ENCODE results near the gene P3H3. TPM values are rescaled to one million over a fixed set of nuclear protein-coding genes. Genes with fewer than 3 reads are reported as not detected.
"Not testable (repeated sequence)": the region's sequence is repeated elsewhere in the genome, so short reads cannot be mapped to it uniquely, and the experiment has no call there.

Gene P3H3
- total and polyA plus RNA-seq, 10 donors: 4.2 to 11.7 (median 6.2) TPM

DNA sequence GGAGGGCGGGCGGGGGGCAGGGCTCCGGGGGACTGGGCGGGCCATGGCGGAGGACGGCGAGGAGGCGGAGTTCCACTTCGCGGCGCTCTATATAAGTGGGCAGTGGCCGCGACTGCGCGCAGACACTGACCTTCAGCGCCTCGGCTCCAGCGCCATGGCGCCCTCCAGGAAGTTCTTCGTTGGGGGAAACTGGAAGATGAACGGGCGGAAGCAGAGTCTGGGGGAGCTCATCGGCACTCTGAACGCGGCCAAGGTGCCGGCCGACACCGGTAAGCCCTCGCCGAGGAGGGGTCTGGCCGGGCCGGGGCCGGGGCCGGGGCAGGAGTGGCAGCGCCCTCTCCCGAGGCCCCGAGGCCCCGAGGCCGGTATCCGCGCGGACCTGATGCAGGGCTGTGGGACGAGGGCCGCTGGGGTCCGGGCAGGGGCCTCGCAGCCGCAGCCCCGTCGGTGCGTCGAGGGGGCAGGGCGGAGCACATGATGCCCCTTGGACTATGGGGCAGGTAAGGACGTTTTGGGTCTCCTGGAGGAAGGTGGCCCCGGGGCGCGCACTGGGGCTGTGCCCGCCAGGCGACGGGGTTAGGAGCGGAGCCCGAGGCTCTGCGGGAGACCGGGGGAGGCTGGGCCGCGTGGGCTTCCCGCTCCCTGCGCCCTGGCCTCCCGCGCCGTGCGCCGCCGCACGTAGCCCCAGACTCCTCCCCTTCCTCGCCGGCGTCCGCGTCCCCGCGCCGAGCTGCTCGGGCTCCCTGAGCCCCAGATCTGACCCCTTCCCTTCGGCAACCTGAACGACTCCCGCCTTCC, 39.4 kb downstream of the P3H3 start, which contains the start of gene TPI1:
TPI1 (plus strand) TSS at position 119 of the 798 bp plus-strand sequence; CDS start at position 155, 36 bp downstream.
- Histone ChIP-seq H3K27ac (peak within 1 kb of the TSS; percentile 89 to 99 (median 98)), H3K9me3 (no peaks in the 10 kb centered on the region), H3K4me1 (peaks cover 31 to 61% (median 53%) of the 10 kb centered on the region in 6 donors), H3K27me3 (replicated peaks in 1 of 7) (no peaks in the 10 kb centered on the region), H3K4me3 (peak within 1 kb of the TSS; percentile 89 to 100 (median 99)), H3K36me3 (peaks cover 0 to 66% (median 51%) of the 10 kb centered on the region in 6 donors)
- intact Hi-C loops (cut with DNase I; ENCODE audit: low total_unique reads): loop anchor here (10.0 kb wide), 1 partner anchor 97 kb away; no protein-coding TSS in a partner anchor
- TF ChIP-seq POLR2AphosphoS5 (IDR thresholded peaks at IDR 0.05): peak; percentile 99 to 100 (median 99)
- peak; percentile 87 to 97 (median 94) for TF ChIP-seq POLR2A (IDR thresholded peaks at IDR 0.05)
- TF ChIP-seq, protein P1, sequence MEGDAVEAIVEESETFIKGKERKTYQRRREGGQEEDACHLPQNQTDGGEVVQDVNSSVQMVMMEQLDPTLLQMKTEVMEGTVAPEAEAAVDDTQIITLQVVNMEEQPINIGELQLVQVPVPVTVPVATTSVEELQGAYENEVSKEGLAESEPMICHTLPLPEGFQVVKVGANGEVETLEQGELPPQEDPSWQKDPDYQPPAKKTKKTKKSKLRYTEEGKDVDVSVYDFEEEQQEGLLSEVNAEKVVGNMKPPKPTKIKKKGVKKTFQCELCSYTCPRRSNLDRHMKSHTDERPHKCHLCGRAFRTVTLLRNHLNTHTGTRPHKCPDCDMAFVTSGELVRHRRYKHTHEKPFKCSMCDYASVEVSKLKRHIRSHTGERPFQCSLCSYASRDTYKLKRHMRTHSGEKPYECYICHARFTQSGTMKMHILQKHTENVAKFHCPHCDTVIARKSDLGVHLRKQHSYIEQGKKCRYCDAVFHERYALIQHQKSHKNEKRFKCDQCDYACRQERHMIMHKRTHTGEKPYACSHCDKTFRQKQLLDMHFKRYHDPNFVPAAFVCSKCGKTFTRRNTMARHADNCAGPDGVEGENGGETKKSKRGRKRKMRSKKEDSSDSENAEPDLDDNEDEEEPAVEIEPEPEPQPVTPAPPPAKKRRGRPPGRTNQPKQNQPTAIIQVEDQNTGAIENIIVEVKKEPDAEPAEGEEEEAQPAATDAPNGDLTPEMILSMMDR (IDR thresholded peaks at IDR 0.05 in 8 of 11, conservative IDR thresholded peaks at IDR 0.05 in 3 of 11): peak in 1 of 11 experiments; percentile 2
- DNase-seq: peak; percentile 92
- 0 to 1% (median 1%) methylated on average over 45 to 86 of the region's 86 CpGs for WGBS, 5 donors

GRCh38 chr12:6868211-6869048, 40.2 kb downstream of the P3H3 start:
- peak overlapping the region; percentile 89 to 100 (median 99) for H3K4me3 ChIP-seq
- intact Hi-C loops (cut with DNase I; ENCODE audit: low total_unique reads): loop anchor here (10.0 kb wide), 1 partner anchor 96 kb away; no protein-coding TSS in a partner anchor
- TF ChIP-seq POLR2A (IDR thresholded peaks at IDR 0.05) (no peak), POLR2AphosphoS5 (IDR thresholded peaks at IDR 0.05) (no peak)
- TF ChIP-seq, protein P1 (IDR thresholded peaks at IDR 0.05 in 8 of 11, conservative IDR thresholded peaks at IDR 0.05 in 3 of 11): no peak
- peaks cover 31 to 68% (median 55%) of the 10 kb centered on the region in 6 donors for H3K4me1 ChIP-seq
- DNase-seq: no peak
- peaks cover 0 to 58% (median 44%) of the 10 kb centered on the region in 6 donors for H3K36me3 ChIP-seq
- H3K27ac ChIP-seq: peak overlapping the region; percentile 89 to 99 (median 98)
- H3K9me3 ChIP-seq: no peaks in the 10 kb centered on the region
- no peaks in the 10 kb centered on the region for H3K27me3 ChIP-seq (replicated peaks in 1 of 7)
- 6 to 15% (median 14%) methylated on average over 21 to 22 of the region's 22 CpGs for WGBS, 5 donors

DNA sequence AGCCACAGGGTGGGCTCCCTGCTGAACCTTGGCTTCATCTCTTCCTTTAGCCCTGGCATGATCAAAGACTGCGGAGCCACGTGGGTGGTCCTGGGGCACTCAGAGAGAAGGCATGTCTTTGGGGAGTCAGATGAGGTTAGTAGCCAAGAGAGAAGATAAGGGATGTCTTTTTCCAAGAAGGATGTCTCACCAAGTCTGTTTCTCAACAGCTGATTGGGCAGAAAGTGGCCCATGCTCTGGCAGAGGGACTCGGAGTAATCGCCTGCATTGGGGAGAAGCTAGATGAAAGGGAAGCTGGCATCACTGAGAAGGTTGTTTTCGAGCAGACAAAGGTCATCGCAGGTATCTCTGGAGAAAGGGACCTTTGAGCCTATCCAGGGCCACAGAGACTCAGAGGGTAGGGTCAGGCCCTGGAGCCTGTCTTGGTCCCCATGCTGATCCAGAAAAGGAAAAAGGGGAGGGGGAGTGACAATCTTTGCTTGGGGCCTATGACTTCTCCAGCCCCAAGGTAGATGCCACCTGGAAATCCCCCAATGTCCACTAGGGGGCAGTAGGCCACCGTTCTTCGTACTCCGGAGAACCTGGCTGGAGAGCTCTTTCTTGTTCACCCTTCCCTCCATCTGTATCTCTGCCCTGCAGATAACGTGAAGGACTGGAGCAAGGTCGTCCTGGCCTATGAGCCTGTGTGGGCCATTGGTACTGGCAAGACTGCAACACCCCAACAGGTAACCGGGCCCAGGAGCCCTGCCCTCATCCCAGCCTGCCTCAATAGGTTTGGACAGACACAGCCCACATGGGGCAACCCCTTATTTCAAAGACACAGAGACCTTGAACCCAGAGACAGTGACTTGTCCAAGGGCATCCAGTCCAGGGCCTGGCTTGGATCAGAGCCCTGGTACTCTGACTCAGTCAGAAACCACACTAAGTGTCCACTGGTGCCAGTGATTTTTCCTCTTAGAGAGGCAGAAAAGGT, 41.1 kb downstream of the P3H3 start:
- Histone ChIP-seq H3K4me3 (peak overlapping the region in 5 of 8 donors; percentile 94 to 100 (median 99)), H3K9me3 (no peaks in the 10 kb centered on the region), H3K27me3 (replicated peaks in 1 of 7) (no peaks in the 10 kb centered on the region), H3K4me1 (peaks cover 31 to 77% (median 64%) of the 10 kb centered on the region in 6 donors), H3K27ac (peak overlapping the region in 6 of 8 donors; percentile 20 to 99 (median 98)), H3K36me3 (peaks cover 0 to 49% (median 35%) of the 10 kb centered on the region in 6 donors)
- intact Hi-C loops (cut with DNase I; ENCODE audit: low total_unique reads): loop anchor here (10.0 kb wide), 1 partner anchor 95 kb away; no protein-coding TSS in a partner anchor
- TF ChIP-seq POLR2AphosphoS5 (IDR thresholded peaks at IDR 0.05) (peak; percentile 4 to 60 (median 31)), POLR2A (IDR thresholded peaks at IDR 0.05) (no peak)
- TF ChIP-seq, protein P1 (IDR thresholded peaks at IDR 0.05 in 8 of 11, conservative IDR thresholded peaks at IDR 0.05 in 3 of 11): peak; percentile 87 to 97 (median 94)
- 35 to 65% (median 41%) methylated on average over 9 to 12 of the region's 12 CpGs for WGBS, 5 donors
- peak; percentile 92 for DNase-seq

- WGBS, 5 donors: 61 to 87% (median 71%) methylated on average over 2 to 4 of the region's 4 CpGs
- Histone ChIP-seq H3K4me1 (peaks cover 31 to 87% (median 65%) of the 10 kb centered on the region in 6 donors), H3K27ac (peak overlapping the region in 3 of 8 donors; percentile 43 to 99 (median 99)), H3K36me3 (peaks cover 0 to 39% (median 27%) of the 10 kb centered on the region in 6 donors)
- H3K9me3 ChIP-seq; intact Hi-C loops (cut with DNase I; ENCODE audit: low total_unique reads); H3K4me3 ChIP-seq; DNase-seq; H3K27me3 ChIP-seq (replicated peaks in 1 of 7): not testable (repeated sequence)
These were observed 42.1 kb downstream of the P3H3 start for GRCh38 chr12:6870304-6870703.
